Parathyroid adenoma (tissue), 2 donors: ENCODE results near the gene SMOC2.
"Not testable (repeated sequence)": the region's sequence is repeated elsewhere in the genome, so short reads cannot be mapped to it uniquely, and the experiment has no call there.

ENCODE experiments used
- H2AFZ ChIP-seq: fragments of 300-600 bp; sonication (generic); one replicate; pipeline ENCODE4 v1.7.0; 2017; ENCODE audit warnings: antibody characterized with exemption, mild to moderate bottlenecking
- H3K27ac ChIP-seq: fragments of 300-600 bp; sonication (generic); one replicate; pipeline ENCODE4 v1.7.0; 2017
- H3K27me3 ChIP-seq: fragments of 300-600 bp; sonication (generic); one replicate; pipeline ENCODE4 v1.7.0; 2017; ENCODE audit warnings: low read length; ENCODE audit not compliant: control insufficient read depth, insufficient read depth
- H3K36me3 ChIP-seq: fragments of 300-600 bp; sonication (generic); one replicate; pipeline ENCODE4 v1.7.0; 2017; ENCODE audit warnings: low read length; ENCODE audit not compliant: control insufficient read depth, insufficient read depth
- H3K4me1 ChIP-seq: fragments of 300-600 bp; sonication (generic); one replicate; pipeline ENCODE4 v1.7.0; 2017; ENCODE audit warnings: control low read depth
- H3K4me2 ChIP-seq: fragments of 300-600 bp; sonication (generic); one replicate; pipeline ENCODE4 v1.7.0; 2017; ENCODE audit warnings: low read length
- H3K4me3 ChIP-seq: fragments of 300-600 bp; sonication (generic); one replicate; pipeline ENCODE4 v1.7.0; 2017; ENCODE audit warnings: low read depth, low read length
- H3K79me2 ChIP-seq: fragments of 300-600 bp; sonication (generic); one replicate; pipeline ENCODE4 v1.7.0; 2017; ENCODE audit warnings: control low read depth
- H3K9ac ChIP-seq: fragments of 300-600 bp; sonication (generic); one replicate; pipeline ENCODE4 v1.7.0; 2017; ENCODE audit warnings: mild to moderate bottlenecking
- H3K9me3 ChIP-seq: fragments of 300-600 bp; sonication (generic); one replicate; pipeline ENCODE4 v1.7.0; 2017; ENCODE audit warnings: low read length; ENCODE audit not compliant: control insufficient read depth
- CTCF ChIP-seq: fragments of 300-600 bp; sonication (generic); IDR thresholded peaks from one replicate; pipeline ENCODE4 v1.7.0; 2017; ENCODE audit warnings: antibody characterized with exemption, mild to moderate bottlenecking
- donor health status: primary hyperparathyroidism.

The SMOC2 gene

GRCh38 chr6:168699631-168700295 is 258.8 kb downstream of the SMOC2 start:
- Histone ChIP-seq H2AFZ (no peak overlapping the region), H3K79me2 (no peaks in the 10 kb centered on the region), H3K9me3 (no peaks in the 10 kb centered on the region), H3K4me1 (no peaks in the 10 kb centered on the region), H3K9ac (no peak overlapping the region), H3K27me3 (no peaks in the 10 kb centered on the region), H3K4me2 (no peak overlapping the region), H3K4me3 (no peak overlapping the region), H3K36me3 (no peaks in the 10 kb centered on the region), H3K27ac (no peak overlapping the region)
- no peak for TF ChIP-seq CTCF

GRCh38 chr6:168700880-168701279 is 259.9 kb downstream of the SMOC2 start:
- Histone ChIP-seq H3K79me2 (no peaks in the 10 kb centered on the region), H3K4me2 (no peak overlapping the region), H3K9me3 (no peaks in the 10 kb centered on the region), H3K4me1 (no peaks in the 10 kb centered on the region), H2AFZ (no peak overlapping the region), H3K4me3 (no peak overlapping the region), H3K27me3 (no peaks in the 10 kb centered on the region), H3K36me3 (no peaks in the 10 kb centered on the region), H3K9ac (no peak overlapping the region), H3K27ac (no peak overlapping the region)
- TF ChIP-seq CTCF: no peak

GRCh38 chr6:168703990-168704389 is 263.0 kb downstream of the SMOC2 start:
- no peaks in the 10 kb centered on the region for H3K4me1 ChIP-seq
- no peak overlapping the region for H3K27ac ChIP-seq
- H3K36me3 ChIP-seq: no peaks in the 10 kb centered on the region
- no peaks in the 10 kb centered on the region for H3K79me2 ChIP-seq
- H2AFZ ChIP-seq: no peak overlapping the region
- no peak for TF ChIP-seq CTCF
- no peak overlapping the region for H3K4me3 ChIP-seq
- no peak overlapping the region for H3K4me2 ChIP-seq
- no peak overlapping the region for H3K9ac ChIP-seq
- H3K27me3 ChIP-seq: no peaks in the 10 kb centered on the region
- no peaks in the 10 kb centered on the region for H3K9me3 ChIP-seq

GRCh38 chr6:168704678-168705077 is 263.7 kb downstream of the SMOC2 start:
- Histone ChIP-seq H3K4me3 (no peak overlapping the region), H2AFZ (no peak overlapping the region), H3K27ac (no peak overlapping the region), H3K9ac (no peak overlapping the region), H3K27me3 (no peaks in the 10 kb centered on the region), H3K4me1 (no peaks in the 10 kb centered on the region), H3K36me3 (no peaks in the 10 kb centered on the region), H3K79me2 (no peaks in the 10 kb centered on the region), H3K9me3 (no peaks in the 10 kb centered on the region), H3K4me2 (no peak overlapping the region)
- TF ChIP-seq CTCF: no peak

GRCh38 chr6:168705271-168705670 is 264.3 kb downstream of the SMOC2 start:
- H3K79me2 ChIP-seq, H3K9me3 ChIP-seq, H3K36me3 ChIP-seq, H3K4me2 ChIP-seq, H3K4me3 ChIP-seq, H3K4me1 ChIP-seq, H3K27me3 ChIP-seq, H3K27ac ChIP-seq, H2AFZ ChIP-seq, H3K9ac ChIP-seq: not testable (repeated sequence)
